Activated naive CD8-positive, alpha-beta T cell treated with anti-CD3 and anti-CD28 coated beads, Interleukin-2, amount 10 ng/mL, durations not matched to agents 7 days and 5 days (primary cell): Measurements from ENCODE around the gene PHACTR3. TPM values are rescaled to one million over a fixed set of nuclear protein-coding genes. Genes with fewer than 3 reads are reported as not detected.

Experiments used
- ATAC-seq: fragments of 150-1000 bp; cut with Tn5 transposase; one replicate; pipeline ENCODE4 v1.10.0; 2021; ENCODE audit warnings: low read depth, moderate library complexity
- POLR2A ChIA-PET: fragments of 350-600 bp; sonication (Branson Sonifier 250); formaldehyde crosslinking; loops from one replicate; lab custom pipeline; 2021; ENCODE audit warnings: antibody characterized with exemption; lab: Charles Lee
- DNase-seq: peaks from one replicate; pipeline ENCODE4 v3.0.0; 2021
- H3K27ac Mint-ChIP-seq: one replicate; pipeline ENCODE4 v1.8.0; 2022; ENCODE audit warnings: mild to moderate bottlenecking, mixed read lengths
- H3K27me3 Mint-ChIP-seq: one replicate; pipeline ENCODE4 v1.8.0; 2022; ENCODE audit warnings: mild to moderate bottlenecking, moderate library complexity, mixed read lengths
- H3K36me3 Mint-ChIP-seq: one replicate; pipeline ENCODE4 v1.8.0; 2021; ENCODE audit warnings: mild to moderate bottlenecking, mixed read lengths
- H3K4me1 Mint-ChIP-seq: one replicate; pipeline ENCODE4 v1.8.0; 2021; ENCODE audit warnings: mixed read lengths
- H3K4me3 Mint-ChIP-seq: one replicate; pipeline ENCODE4 v1.8.0; 2022; ENCODE audit warnings: mild to moderate bottlenecking, moderate library complexity, mixed read lengths
- H3K9me3 Mint-ChIP-seq: one replicate; pipeline ENCODE4 v1.8.0; 2021; ENCODE audit warnings: mixed read lengths
- total RNA-seq, 2 experiments: library from RNA; stranded (reverse); gene quantifications; one replicate each; pipeline ENCODE4 v1.2.3, GENCODE V29; 2021

PHACTR3 gene
- total RNA-seq, 2 experiments from 2014 or later = not detected

DNA sequence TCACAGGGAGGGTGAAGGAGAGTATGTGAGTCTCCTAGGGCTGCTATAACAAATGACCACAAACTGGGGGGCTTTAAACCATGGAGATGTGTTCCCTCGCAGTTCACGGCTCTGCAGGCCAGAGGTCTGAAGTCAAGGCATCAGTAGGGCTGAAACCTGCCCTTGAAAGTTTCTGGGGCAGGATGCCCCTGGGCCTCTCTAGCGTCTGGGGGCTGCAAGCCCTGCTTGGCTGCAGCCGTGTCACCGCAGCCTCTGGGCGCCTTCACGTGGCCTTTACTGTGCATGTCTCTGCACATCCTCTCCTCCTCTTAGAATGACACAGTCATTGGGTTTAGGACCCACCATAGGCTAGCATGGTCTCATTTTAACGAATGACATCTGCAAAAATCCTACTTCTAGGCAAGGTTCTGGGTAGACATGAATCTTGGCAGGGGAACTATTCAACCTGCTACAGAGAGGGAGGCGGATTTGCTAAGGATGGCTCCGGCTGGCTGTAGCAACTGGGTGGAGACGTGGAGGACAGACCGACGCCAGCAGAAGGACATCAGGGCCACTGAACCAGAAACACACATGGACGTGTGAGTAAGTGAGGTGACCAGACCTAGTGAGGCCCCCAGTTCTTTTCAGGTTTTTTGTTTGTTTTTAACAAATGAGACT is 58.6 kb downstream of the PHACTR3 start:
- Mint-ChIP-seq H3K27ac (no peak overlapping the region), H3K9me3 (peaks cover 8% of the 10 kb centered on the region), H3K4me3 (no peak overlapping the region), H3K36me3 (no peaks in the 10 kb centered on the region), H3K27me3 (peaks cover 2% of the 10 kb centered on the region), H3K4me1 (no peaks in the 10 kb centered on the region)
- ATAC-seq (no peak), DNase-seq (no peak)
- POLR2A ChIA-PET = no interaction called here

DNA sequence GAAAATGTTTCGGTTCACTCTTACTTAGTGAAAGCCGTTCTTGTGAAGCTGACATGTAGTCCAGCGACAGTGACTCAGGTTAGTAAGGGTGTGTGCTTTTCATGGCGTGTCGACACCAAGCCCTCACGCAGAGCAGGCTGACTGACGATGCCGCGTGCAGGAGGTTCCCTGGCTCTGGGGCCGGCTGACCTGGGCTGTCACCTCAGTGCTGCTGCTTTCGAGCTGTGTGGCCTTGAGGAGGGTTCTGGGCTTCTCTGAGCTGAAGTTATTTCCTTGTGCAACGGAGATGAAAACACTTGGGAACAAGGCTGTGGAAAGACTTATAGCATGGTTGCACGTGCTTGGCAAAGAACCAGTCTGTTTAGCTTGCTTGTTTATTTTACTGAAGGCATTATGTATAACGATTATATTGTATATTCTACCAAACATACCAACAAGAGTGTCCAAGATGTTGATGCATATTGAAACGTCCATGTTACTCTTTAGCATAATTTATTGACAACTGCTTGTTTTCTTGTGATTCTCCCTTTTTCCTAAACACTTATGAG is 59.2 kb downstream of the PHACTR3 start:
- Mint-ChIP-seq H3K27me3 (peaks cover 2% of the 10 kb centered on the region), H3K36me3 (no peaks in the 10 kb centered on the region), H3K9me3 (peaks cover 7% of the 10 kb centered on the region), H3K4me1 (no peaks in the 10 kb centered on the region), H3K27ac (no peak overlapping the region), H3K4me3 (no peak overlapping the region)
- ATAC-seq (no peak), DNase-seq (no peak)
- POLR2A ChIA-PET = no interaction called here

DNA sequence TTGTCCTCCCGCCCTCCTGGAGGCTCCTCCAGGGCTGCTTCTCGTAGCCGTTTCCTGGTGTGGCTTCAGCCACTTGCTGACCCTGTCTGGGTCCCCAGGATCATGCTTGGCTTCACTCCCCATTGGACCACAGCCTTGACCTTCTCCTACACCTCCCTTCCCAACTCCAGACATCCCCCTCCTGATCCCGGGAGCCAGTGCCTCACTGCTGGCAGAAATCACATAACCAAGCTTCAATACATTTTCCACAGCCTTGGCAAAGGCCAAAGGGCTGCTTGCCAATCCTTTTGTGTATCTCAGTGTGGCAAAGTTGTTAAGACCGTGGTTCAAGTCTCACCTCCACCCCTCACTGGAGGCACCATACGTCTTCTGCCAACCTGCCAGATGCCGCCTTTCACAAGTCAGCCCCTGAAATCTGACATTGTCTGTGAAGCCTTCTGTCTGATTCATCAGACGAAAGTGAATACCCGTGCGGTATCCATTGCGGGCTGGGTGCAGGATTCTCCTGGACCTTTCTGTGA is 60.1 kb downstream of the PHACTR3 start:
- Mint-ChIP-seq H3K4me1 (no peaks in the 10 kb centered on the region), H3K9me3 (peaks cover 5% of the 10 kb centered on the region), H3K36me3 (no peaks in the 10 kb centered on the region), H3K27ac (no peak overlapping the region), H3K27me3 (peaks cover 2% of the 10 kb centered on the region), H3K4me3 (no peak overlapping the region)
- POLR2A ChIA-PET = no interaction called here
- no peak for ATAC-seq
- no peak for DNase-seq

DNA sequence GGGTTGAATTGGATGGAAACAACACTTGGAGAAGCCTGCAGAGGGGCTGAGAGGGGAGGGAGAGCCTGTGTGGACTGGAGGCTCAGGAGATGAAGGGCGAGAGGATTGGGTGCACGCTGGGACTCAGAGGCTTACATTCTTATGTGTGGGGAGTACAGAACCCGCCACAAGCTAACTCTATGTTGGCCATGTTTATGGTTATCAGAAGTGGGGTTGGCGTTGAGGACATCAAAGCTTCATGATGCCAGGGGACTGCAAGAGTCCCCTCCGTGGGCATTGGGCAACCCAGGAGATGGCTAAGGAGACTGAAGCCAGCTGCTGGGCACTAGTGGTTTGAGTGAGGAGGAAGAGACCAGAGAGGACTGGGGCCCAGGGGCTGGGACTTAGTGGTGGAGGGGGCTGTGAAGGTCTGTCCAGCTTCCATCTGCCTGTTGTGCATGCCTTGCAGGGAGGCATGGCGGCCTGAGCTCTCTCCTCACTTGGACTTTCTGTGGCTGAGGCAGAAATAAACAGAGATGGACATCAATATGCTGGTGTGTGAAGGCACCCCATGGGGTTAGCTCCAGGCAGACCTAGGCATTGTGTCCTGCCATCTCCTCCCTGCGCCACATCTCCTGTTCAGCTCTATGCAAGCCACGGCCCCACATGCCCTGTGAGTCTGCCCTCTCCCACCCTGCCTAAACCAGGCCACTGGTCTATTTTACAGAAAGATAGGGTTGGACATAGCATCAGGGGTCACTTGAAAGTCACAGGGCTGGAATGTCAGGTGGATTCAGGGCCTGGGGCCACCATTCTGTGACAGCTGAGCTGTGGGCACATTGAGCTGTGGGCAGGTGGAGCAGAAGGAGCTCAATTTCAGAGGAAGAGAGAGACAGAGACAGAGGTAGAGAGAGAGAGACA is 61.6 kb downstream of the PHACTR3 start:
- POLR2A ChIA-PET = no interaction called here
- Mint-ChIP-seq H3K9me3 (peaks cover 1% of the 10 kb centered on the region), H3K4me3 (no peak overlapping the region), H3K27me3 (peaks cover 2% of the 10 kb centered on the region), H3K36me3 (no peaks in the 10 kb centered on the region), H3K27ac (no peak overlapping the region), H3K4me1 (no peaks in the 10 kb centered on the region)
- DNase-seq (no peak), ATAC-seq (no peak)

DNA sequence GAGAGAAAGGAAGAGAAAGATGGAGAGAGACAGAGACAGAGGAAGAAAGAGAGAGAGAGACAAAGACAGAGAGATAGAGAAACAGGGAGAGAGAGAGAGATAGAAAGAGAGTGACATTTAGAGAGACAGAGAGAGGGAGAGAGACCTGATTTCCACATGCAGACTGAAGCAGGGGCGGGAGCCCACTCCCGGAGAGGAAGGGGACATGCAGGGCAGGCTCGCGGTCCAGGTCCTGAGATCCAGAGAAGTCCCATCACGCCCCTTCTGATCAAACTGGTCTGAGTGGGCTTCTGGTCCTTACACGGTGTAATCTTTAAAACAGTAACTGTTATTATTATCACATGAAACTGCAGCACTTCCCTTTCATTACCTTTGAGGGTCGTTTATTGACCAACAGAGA is 62.2 kb downstream of the PHACTR3 start:
- POLR2A ChIA-PET = no interaction called here
- ATAC-seq (no peak), DNase-seq (no peak)
- no peaks in the 10 kb centered on the region for H3K36me3 Mint-ChIP-seq
- peaks cover 1% of the 10 kb centered on the region for H3K9me3 Mint-ChIP-seq
- no peak overlapping the region for H3K27ac Mint-ChIP-seq
- H3K4me1 Mint-ChIP-seq = no peaks in the 10 kb centered on the region
- H3K27me3 Mint-ChIP-seq = peaks cover 2% of the 10 kb centered on the region
- no peak overlapping the region for H3K4me3 Mint-ChIP-seq

DNA sequence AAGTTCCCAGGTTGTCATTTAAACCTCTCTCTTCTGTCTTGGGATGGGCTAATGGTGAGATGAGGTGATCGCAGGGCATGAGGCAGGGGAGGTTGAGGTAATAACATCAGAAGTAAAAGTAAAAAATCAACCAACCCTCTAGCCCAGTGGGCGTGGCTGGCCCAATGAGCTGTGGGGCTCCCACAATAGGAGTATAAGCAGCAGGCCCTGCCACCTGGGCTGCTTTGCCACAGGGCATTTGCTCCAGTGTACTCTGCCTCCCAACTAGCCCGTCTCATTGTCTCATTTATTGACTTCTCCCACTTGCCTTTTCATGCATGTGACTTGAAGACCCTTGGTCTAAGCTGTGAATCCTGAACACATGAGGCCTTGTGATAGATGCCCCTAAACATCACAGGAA is 62.8 kb downstream of the PHACTR3 start:
- Mint-ChIP-seq H3K4me1 (no peaks in the 10 kb centered on the region), H3K27ac (no peak overlapping the region), H3K4me3 (no peak overlapping the region), H3K9me3 (peaks cover 1% of the 10 kb centered on the region), H3K27me3 (peaks cover 2% of the 10 kb centered on the region), H3K36me3 (no peaks in the 10 kb centered on the region)
- no peak for DNase-seq
- POLR2A ChIA-PET = no interaction called here
- no peak for ATAC-seq

DNA sequence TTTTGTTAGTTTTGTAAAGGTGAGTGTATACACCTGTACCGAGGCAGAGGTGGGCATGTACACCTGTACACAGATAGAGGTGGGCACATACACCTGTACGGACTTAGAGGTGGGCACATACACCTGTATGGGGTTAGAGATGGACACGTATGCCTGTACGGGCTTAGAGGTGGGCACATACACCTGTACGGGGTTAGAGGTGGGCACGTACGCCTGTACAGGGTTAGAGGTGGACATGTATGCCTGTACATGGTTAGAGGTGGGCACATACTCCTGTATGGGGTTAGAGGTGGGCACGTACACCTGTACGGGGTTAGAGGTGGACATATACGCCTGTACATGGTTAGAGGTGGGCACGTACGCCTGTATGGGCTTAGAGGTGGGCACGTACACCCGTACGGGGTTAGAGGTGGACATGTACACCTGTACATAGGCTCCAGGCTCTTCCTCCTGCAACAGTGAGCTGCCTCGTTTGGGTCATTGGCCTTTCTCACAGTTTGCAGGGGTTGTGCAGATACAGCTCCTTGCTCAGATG is 63.7 kb downstream of the PHACTR3 start:
- Mint-ChIP-seq H3K4me1 (no peaks in the 10 kb centered on the region), H3K27me3 (peaks cover 2% of the 10 kb centered on the region), H3K9me3 (no peaks in the 10 kb centered on the region), H3K27ac (no peak overlapping the region), H3K4me3 (no peak overlapping the region), H3K36me3 (no peaks in the 10 kb centered on the region)
- POLR2A ChIA-PET = no interaction called here
- ATAC-seq (no peak), DNase-seq (no peak)

DNA sequence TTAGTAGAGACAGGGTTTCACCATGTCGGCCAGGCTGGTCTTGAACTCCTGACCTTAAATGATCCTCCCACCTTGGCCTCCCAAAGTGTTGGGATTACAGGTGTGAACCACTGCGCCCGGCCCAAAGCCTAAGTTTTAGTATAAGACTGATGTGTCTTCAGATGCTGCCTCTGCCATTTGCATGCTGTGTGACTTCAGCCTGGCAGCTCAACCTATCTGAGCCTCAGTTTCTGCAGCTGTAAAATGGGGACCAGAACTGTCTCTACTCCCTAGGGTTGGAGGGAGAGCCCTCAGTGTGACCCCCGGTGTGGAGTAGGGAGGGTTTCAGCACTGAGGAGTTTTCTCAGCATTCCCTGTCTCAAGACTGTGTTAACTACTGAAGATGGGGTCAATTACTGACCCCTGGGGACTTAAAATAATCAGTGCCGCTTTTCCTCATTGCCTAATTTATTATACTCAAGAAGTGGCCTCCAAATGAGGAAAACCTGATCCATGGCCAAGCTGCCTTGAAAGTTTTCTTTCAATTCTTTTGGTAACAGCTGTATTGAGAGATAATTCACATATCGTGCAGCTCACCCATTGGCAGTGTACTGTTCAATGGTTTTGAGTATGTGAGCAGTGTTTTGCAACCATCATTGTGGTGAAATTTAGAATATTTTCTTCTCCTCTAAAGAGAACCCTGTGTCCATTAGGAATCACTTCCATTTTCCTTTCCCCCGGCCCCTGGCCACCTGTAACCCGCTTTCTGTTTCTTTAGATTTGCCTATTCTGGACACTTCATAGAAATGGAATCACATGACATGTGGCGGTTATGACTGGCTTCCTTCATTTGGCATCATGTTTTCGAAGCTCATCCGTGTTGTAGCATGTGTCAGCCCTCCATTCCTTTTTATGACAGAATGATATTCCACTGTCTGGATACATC is 64.8 kb downstream of the PHACTR3 start:
- H3K27ac Mint-ChIP-seq = no peak overlapping the region
- H3K4me3 Mint-ChIP-seq = no peak overlapping the region
- H3K9me3 Mint-ChIP-seq = no peaks in the 10 kb centered on the region
- H3K36me3 Mint-ChIP-seq = no peaks in the 10 kb centered on the region
- POLR2A ChIA-PET = no interaction called here
- DNase-seq (no peak), ATAC-seq (no peak)
- H3K4me1 Mint-ChIP-seq = no peaks in the 10 kb centered on the region
- peaks cover under 1% of the 10 kb centered on the region for H3K27me3 Mint-ChIP-seq

DNA sequence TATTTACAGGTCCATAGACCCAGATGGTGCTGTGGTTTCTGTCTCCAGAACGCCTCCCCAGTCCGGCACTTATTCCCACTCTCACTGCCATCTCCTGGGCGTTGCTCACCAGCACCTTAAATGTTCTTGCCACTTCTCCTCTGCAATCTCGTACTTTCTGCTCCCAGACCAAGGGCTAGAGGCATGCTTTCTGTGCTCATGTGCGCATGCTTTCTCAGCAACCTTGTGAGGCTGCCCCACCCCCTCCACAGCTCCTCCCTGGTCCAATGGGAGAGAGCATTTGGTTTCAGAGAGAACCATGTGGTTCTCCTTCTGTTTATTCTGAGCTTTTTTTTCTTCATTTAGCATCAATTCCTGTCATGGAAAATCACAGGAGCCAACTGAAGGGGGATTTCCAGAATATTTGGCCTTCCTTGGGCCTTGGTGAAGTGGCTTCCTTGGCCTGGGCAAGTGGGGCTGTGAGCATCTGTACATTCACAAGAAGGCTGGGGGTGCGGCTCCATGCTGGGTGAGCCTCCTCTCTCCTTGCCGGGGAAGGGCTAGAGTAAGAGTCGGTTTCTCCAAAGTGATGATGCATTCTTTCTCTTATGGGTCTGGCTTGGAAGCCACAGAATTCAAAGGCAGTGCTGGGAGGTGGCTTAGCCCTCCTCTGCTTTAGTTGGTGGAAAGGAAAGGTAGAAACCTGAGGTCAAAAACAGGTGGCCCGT is 66.6 kb downstream of the PHACTR3 start:
- H3K27me3 Mint-ChIP-seq = peaks cover 2% of the 10 kb centered on the region
- H3K4me1 Mint-ChIP-seq = no peaks in the 10 kb centered on the region
- DNase-seq = no peak
- no peak overlapping the region for H3K4me3 Mint-ChIP-seq
- no peak overlapping the region for H3K27ac Mint-ChIP-seq
- no peaks in the 10 kb centered on the region for H3K9me3 Mint-ChIP-seq
- POLR2A ChIA-PET = no interaction called here
- ATAC-seq = no peak
- no peaks in the 10 kb centered on the region for H3K36me3 Mint-ChIP-seq

DNA sequence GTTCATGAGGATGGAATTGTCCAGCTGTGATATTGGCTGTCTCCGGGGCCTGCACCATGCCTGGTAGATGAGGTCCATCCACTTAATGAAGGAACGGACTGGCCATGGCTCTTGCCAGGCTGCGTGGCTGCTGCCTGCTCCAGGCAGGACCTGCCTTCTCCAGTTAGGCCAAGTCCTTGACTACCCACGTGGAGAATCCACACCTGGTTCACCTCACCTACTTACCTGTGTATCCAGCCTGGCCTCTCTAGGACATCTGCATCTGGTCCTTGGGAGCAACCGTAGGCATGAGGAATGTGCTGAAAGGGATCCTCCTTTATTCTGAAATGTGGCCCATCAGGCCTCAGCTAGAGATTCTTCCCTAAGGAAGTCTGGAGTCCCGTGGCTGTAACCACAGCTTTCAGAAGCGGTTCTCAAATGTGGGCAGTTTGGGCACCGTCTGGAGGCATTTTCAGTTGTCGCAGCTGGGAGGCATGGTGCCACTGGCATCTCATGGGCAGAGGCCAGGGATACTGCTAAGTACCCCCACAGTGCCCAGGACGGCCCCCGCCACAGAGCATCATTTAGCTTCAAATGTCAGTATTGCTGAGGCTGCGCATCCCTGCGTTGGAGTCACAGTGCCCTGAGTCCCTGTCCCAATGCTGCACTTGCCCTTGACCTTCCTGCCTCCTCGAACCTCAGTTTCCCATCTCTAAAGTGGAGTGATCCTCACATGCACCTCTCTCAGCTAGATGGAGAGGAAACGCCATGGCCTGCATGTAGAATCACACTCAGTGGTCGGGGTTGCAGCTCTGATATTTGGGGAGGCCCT is 67.5 kb downstream of the PHACTR3 start:
- POLR2A ChIA-PET = interaction anchor here (0.6 kb wide), 1 partner anchor 678 kb away, joined by 3 read pairs; no protein-coding TSS in a partner anchor
- ATAC-seq = no peak
- H3K27ac Mint-ChIP-seq = no peak overlapping the region
- H3K36me3 Mint-ChIP-seq = no peaks in the 10 kb centered on the region
- H3K4me3 Mint-ChIP-seq = no peak overlapping the region
- H3K9me3 Mint-ChIP-seq = no peaks in the 10 kb centered on the region
- no peak for DNase-seq
- no peaks in the 10 kb centered on the region for H3K4me1 Mint-ChIP-seq
- peaks cover 4% of the 10 kb centered on the region for H3K27me3 Mint-ChIP-seq

DNA sequence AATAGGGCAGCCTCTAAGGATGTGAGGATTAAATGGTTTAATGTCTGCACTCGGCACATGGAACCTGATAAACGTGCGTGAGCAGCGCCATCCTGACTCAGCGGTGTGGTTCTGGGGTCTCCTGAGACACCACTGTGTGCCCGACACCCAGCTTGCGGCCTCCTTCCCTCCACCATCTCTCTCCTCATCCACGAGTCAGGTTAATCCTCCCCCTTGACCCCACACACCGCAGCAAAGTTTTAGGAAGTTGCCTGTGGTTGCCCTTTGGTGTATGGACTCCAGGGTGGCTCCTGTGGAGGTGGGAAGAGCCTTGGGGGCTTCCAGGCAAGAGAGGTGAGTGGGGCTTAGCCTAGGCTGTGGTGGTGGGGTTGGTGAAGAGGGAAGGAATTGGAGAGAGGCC is 68.2 kb downstream of the PHACTR3 start:
- Mint-ChIP-seq H3K4me1 (no peaks in the 10 kb centered on the region), H3K4me3 (no peak overlapping the region), H3K36me3 (no peaks in the 10 kb centered on the region), H3K27ac (no peak overlapping the region), H3K9me3 (no peaks in the 10 kb centered on the region), H3K27me3 (peaks cover 4% of the 10 kb centered on the region)
- DNase-seq (no peak), ATAC-seq (no peak)
- POLR2A ChIA-PET = no interaction called here
